H1 (cell line): Measurements from ENCODE around the gene TBX18. TPM values are rescaled to one million over a fixed set of nuclear protein-coding genes. Genes with fewer than 3 reads are reported as not detected.

Source experiments
- EZH2 ChIP-seq: fragments of 200-600 bp; sonication (generic); IDR thresholded peaks from 2 replicates; pipeline ENCODE4 v1.7.1; 2012; ENCODE audit warnings: low read depth, mild to moderate bottlenecking, moderate library complexity, low read length, inconsistent platforms; ENCODE audit not compliant: severe bottlenecking
- KDM4A ChIP-seq: IDR thresholded peaks from one replicate; pipeline ENCODE4 v1.7.1; 2012; ENCODE audit warnings: low read depth, mild to moderate bottlenecking, moderate library complexity, low read length, inconsistent platforms; ENCODE audit not compliant: severe bottlenecking
- MAFK ChIP-seq: IDR thresholded peaks from 2 replicates; pipeline ENCODE4 v1.6.1; 2012; ENCODE audit warnings: low read depth, mild to moderate bottlenecking, improper control_type of control experiment, low read length
- NANOG ChIP-seq: IDR thresholded peaks from 2 replicates; pipeline ENCODE4 v1.6.1; 2011; ENCODE audit warnings: low read length, low read depth, mild to moderate bottlenecking, inconsistent platforms; ENCODE audit not compliant: insufficient read depth, poor library complexity, severe bottlenecking
- NRF1 ChIP-seq: IDR thresholded peaks from 2 replicates; pipeline ENCODE4 v1.6.1; 2011; ENCODE audit warnings: mild to moderate bottlenecking, low read depth, low read length, improper control_type of control experiment
- RAD21 ChIP-seq, 2 experiments: IDR thresholded peaks in 1 of 2; conservative IDR thresholded peaks in 1 of 2; 2 replicates each; pipeline ENCODE4 v1.6.1; 2011; ENCODE audit warnings: low read depth in 2 of 2, low read length in 2 of 2, improper control_type of control experiment in 1 of 2, inconsistent platforms in 1 of 2, mild to moderate bottlenecking in 1 of 2, moderate library complexity in 1 of 2
- RBBP5 ChIP-seq: IDR thresholded peaks from 2 replicates; pipeline ENCODE4 v1.7.1; 2012; ENCODE audit warnings: low read depth, mild to moderate bottlenecking, inconsistent platforms, low read length, moderate library complexity, borderline replicate concordance
- RXRA ChIP-seq: IDR thresholded peaks from 2 replicates; pipeline ENCODE4 v1.6.1; 2011; ENCODE audit warnings: low read depth, mild to moderate bottlenecking, low read length, moderate library complexity; ENCODE audit not compliant: insufficient read depth
- SIN3A ChIP-seq, 2 experiments: IDR thresholded peaks in 1 of 2; conservative IDR thresholded peaks in 1 of 2; 2 replicates each; pipeline ENCODE4 v1.6.1; 2011 to 2012; ENCODE audit warnings: low read length in 2 of 2, improper control_type of control experiment in 1 of 2, low read depth in 1 of 2, mild to moderate bottlenecking in 1 of 2
- SIRT6 ChIP-seq: IDR thresholded peaks from one replicate; pipeline ENCODE4 v1.7.1; 2012; ENCODE audit warnings: low read length, inconsistent platforms
- TCF12 ChIP-seq: IDR thresholded peaks from 2 replicates; pipeline ENCODE4 v1.6.1; 2011; ENCODE audit warnings: low read depth, mild to moderate bottlenecking, low read length
- YY1 ChIP-seq: IDR thresholded peaks from 2 replicates; pipeline ENCODE4 v1.6.1; 2011; ENCODE audit warnings: low read depth, mild to moderate bottlenecking, low read length
- ZNF274 ChIP-seq: IDR thresholded peaks from 2 replicates; pipeline ENCODE4 v1.7.0; 2012; ENCODE audit warnings: low read length, borderline replicate concordance; ENCODE audit errors: extremely low read depth
- polyA plus RNA-seq, 7 experiments: library from polyadenylated mRNA; depleted of rRNA in 3 of 7; stranded (reverse) in 5 of 7; unstranded in 2 of 7; fragments of >200 nt in 5 of 7; fragments of 200-250 nt in 2 of 7; gene quantifications; 1 replicate in 5 of 7; 2 replicates in 1 of 7; 4 replicates in 1 of 7; pipeline versions ENCODE4 v1.2.1 to v1.2.3, GENCODE V29; 2011 to 2013; ENCODE audit warnings: missing spikeins in 2 of 7, mixed read lengths in 2 of 7
- total RNA-seq: library from RNA; stranded (reverse); fragmentation: NEBNext Ultra II Directional; extraction: Animal tissue kit (Norgen Biotek cat#: 25700); gene quantifications from 2 replicates; pipeline ENCODE4 v1.2.1, GENCODE V29; 2021
- TF ChIP-seq, protein P1 (sequence below): IDR thresholded peaks from 2 replicates; pipeline ENCODE4 v1.6.1; 2011; ENCODE audit warnings: low read length, improper control_type of control experiment

The TBX18 gene
- total and polyA plus RNA-seq, 2 of the 8 experiments (the other 6 are each of a cell fraction or from before 2014, with no cell fraction given): 0.02 TPM; not detected in 1

DNA sequence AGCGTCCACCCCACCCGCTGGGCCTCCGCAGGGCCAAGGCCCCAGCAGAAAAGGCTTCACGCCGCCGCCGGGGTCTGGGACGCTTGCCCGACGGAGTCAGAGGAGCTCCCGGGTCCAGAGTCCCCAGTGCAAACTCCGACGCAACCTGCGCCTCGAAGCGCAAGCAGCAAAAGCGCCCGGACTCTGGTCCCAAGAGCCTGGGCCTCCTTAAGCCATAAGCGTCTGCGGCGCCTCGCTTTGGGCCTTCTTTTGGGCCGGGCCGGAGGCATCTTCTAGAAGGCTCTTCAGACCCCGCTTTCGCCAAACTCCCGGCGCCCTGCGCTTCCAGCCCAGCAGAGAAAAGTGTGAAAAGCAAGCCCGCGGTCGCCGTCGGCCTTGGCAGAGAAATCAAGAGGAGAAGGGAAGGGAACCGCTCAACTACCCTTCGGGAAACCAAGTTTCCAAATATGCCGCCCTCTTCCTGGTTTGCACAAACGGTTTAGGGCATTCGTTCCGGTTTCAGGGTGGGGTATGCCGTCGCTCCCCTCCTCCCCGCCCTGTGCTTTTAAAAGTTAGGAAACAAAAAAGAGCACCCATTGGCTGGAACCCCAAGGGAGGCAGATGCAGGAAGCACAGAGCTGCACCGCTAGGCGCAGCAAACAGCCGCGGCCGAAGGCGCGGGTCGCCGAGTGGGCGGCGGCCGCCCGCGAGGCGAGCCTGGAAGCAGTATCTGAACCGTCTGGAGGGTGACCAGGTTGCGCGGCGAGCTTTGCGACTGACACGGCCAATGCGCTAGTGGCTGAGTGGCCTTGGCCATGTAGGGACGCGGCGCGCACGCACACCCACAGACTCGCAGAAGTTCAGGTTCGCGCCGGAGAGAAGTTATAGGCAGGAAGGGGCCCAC is 1.2 kb downstream of the TBX18 start (continued):
- TF ChIP-seq, protein P1, sequence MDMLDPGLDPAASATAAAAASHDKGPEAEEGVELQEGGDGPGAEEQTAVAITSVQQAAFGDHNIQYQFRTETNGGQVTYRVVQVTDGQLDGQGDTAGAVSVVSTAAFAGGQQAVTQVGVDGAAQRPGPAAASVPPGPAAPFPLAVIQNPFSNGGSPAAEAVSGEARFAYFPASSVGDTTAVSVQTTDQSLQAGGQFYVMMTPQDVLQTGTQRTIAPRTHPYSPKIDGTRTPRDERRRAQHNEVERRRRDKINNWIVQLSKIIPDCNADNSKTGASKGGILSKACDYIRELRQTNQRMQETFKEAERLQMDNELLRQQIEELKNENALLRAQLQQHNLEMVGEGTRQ: no peak
- TF ChIP-seq RXRA: no peak
- TF ChIP-seq EZH2: peak; percentile 99
- no peak for TF ChIP-seq MAFK
- TF ChIP-seq TCF12: no peak
- TF ChIP-seq YY1: no peak
- no peak for TF ChIP-seq NRF1
- no peak for TF ChIP-seq RBBP5
- no peak for TF ChIP-seq SIN3A (conservative IDR thresholded peaks at IDR 0.05 in 1 of 2, IDR thresholded peaks at IDR 0.05 in 1 of 2; ENCODE audit: low read depth in 1 of 2, low read length in 2 of 2)
- TF ChIP-seq KDM4A: peak; percentile 54
- TF ChIP-seq RAD21 (IDR thresholded peaks at IDR 0.05 in 1 of 2, conservative IDR thresholded peaks at IDR 0.05 in 1 of 2; ENCODE audit: low read depth in 2 of 2, low read length in 2 of 2): no peak
- TF ChIP-seq NANOG: no peak
- no peak for TF ChIP-seq ZNF274
- no peak for TF ChIP-seq SIRT6
